ENCODE measurements around the gene KRTAP17-1.

DNA sequence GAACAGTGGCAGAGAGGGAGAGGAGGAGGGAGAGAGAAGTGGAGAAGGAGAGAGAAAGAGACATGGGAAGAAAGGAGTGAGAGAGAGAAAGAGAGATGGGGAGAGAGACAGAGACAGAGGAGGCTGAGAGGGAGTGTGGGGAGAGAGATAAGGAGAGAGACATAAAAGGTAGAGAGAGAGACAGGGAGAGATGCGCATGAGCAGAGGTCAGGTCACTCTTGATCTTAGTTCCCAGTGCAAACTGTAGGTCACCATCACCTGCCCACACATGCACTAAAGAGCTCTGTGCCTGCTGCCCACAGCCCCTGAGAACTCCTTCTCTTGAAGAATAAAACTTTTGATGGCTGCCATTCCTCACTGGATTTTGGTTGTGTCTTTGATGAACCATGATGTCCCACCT is 20.2 kb upstream of the KRTAP17-1 start:
- TF ChIP-seq CTCF (conservative IDR thresholded peaks at IDR 0.05 in 1 of 2, IDR thresholded peaks at IDR 0.05 in 1 of 2; ENCODE audit: extremely low read depth in 1 of 2, insufficient read depth in 1 of 2, low read depth in 1 of 2, low read length in 2 of 2) (no peak), EZH2 (IDR thresholded peaks at IDR 0.05; ENCODE audit: borderline replicate concordance, low read length) (no peak)

Measured in mammary epithelial cell (primary cell).